ENCODE data around the gene APH1B. TPM values are rescaled to one million over a fixed set of nuclear protein-coding genes. Genes with fewer than 3 reads are reported as not detected.

APH1B gene
- total and polyA plus RNA-seq, 3 experiments from 2014 or later = 6.7 to 13.1 (median 9.2) TPM

GRCh38 chr15:63264688-63265293 lies 12.6 kb upstream of the APH1B start:
- Mint-ChIP-seq H3K27me3 (no peaks in the 10 kb centered on the region), H3K4me3 (no peak overlapping the region), H3K27ac (peak overlapping the region in 2 of 8 donors; percentile 19 to 79), H3K36me3 (peaks cover 15 to 70% (median 22%) of the 10 kb centered on the region in 3 donors), H3K9me3 (no peaks in the 10 kb centered on the region), H3K4me1 (peaks cover 0 to 5% (median 0%) of the 10 kb centered on the region in 3 donors)
- no peak for DNase-seq
- no peaks in the 10 kb centered on the region for H3K4me1 ChIP-seq (ENCODE audit: insufficient read depth, low read length)
- no peak overlapping the region for H3K4me3 ChIP-seq (ENCODE audit: low read length)
- H3K27me3 ChIP-seq (ENCODE audit: insufficient read depth, low read length, poor library complexity, severe bottlenecking) = no peaks in the 10 kb centered on the region
- peaks cover 14% of the 10 kb centered on the region for H3K36me3 ChIP-seq (ENCODE audit: insufficient read depth, low read length)
- no peak overlapping the region for H3K27ac ChIP-seq (ENCODE audit: low read depth, low read length)
- CTCF ChIA-PET = interaction anchor here (1.3 to 1.4 kb wide), 2 partner anchors 12 to 82 kb away, joined by 3 read pairs; no protein-coding TSS in a partner anchor
- POLR2A ChIA-PET = interaction anchor here (1.3 kb wide), 1 partner anchor 9 kb away, joined by 3 read pairs; no protein-coding TSS in a partner anchor
- no peaks in the 10 kb centered on the region for H3K9me3 ChIP-seq (ENCODE audit: low read length)

GRCh38 chr15:63274427-63274826 lies 3.0 kb upstream of the APH1B start:
- DNase-seq = peak in 2 of 5 donors; percentile 14 to 25
- H3K27ac Mint-ChIP-seq = peak overlapping the region; percentile 24 to 88 (median 71)

GRCh38 chr15:63276342-63277037 lies 915 bp upstream of the APH1B start:
- peaks cover 37 to 52% (median 47%) of the 10 kb centered on the region in 3 donors for H3K4me1 Mint-ChIP-seq
- peak overlapping the region; percentile 71 for H3K4me3 ChIP-seq (ENCODE audit: low read length)
- no peaks in the 10 kb centered on the region for H3K9me3 ChIP-seq (ENCODE audit: low read length)
- POLR2A ChIA-PET = interaction anchor here (0.7 to 1.1 kb wide), 6 partner anchors 9 to 1216 kb away, joined by 4 to 5 read pairs (median 4); no protein-coding TSS in a partner anchor
- peaks cover 0 to 11% (median 3%) of the 10 kb centered on the region in 3 donors for H3K36me3 Mint-ChIP-seq
- H3K27me3 ChIP-seq (ENCODE audit: insufficient read depth, low read length, poor library complexity, severe bottlenecking) = no peaks in the 10 kb centered on the region
- peaks cover 32% of the 10 kb centered on the region for H3K4me1 ChIP-seq (ENCODE audit: insufficient read depth, low read length)
- CTCF ChIA-PET = interaction anchor here (1.1 to 1.9 kb wide), 4 partner anchors 12 to 228 kb away, joined by 3 to 6 read pairs (median 4); no protein-coding TSS in a partner anchor
- H3K27ac ChIP-seq (ENCODE audit: low read depth, low read length) = peak overlapping the region; percentile 72
- no peak for DNase-seq
- H3K36me3 ChIP-seq (ENCODE audit: insufficient read depth, low read length) = peaks cover 4% of the 10 kb centered on the region
- no peaks in the 10 kb centered on the region for H3K27me3 Mint-ChIP-seq
- peak overlapping the region; percentile 75 to 91 (median 83) for H3K4me3 Mint-ChIP-seq
- no peaks in the 10 kb centered on the region for H3K9me3 Mint-ChIP-seq
- peak overlapping the region; percentile 71 to 98 (median 91) for H3K27ac Mint-ChIP-seq

More at GRCh38 chr15:63274427-63274826, 3.0 kb upstream of the APH1B start:
- H3K36me3 ChIP-seq (ENCODE audit: insufficient read depth, low read length) = no peaks in the 10 kb centered on the region
- peaks cover 4 to 10% (median 8%) of the 10 kb centered on the region in 3 donors for H3K36me3 Mint-ChIP-seq
- POLR2A ChIA-PET = interaction anchor here (0.8 kb wide), 1 partner anchor 117 kb away, joined by 3 read pairs; the partner anchor contains the start of gene RPS27L
- no peaks in the 10 kb centered on the region for H3K27me3 ChIP-seq (ENCODE audit: insufficient read depth, low read length, poor library complexity, severe bottlenecking)
- H3K27me3 Mint-ChIP-seq = no peaks in the 10 kb centered on the region
- peaks cover 32% of the 10 kb centered on the region for H3K4me1 ChIP-seq (ENCODE audit: insufficient read depth, low read length)
- H3K4me1 Mint-ChIP-seq = peaks cover 34 to 47% (median 45%) of the 10 kb centered on the region in 3 donors
- CTCF ChIA-PET = interaction anchor here (1.5 to 1.6 kb wide), 2 partner anchors 41 to 83 kb away, joined by 3 to 5 read pairs; no protein-coding TSS in a partner anchor
- no peaks in the 10 kb centered on the region for H3K9me3 Mint-ChIP-seq
- H3K4me3 ChIP-seq (ENCODE audit: low read length) = no peak overlapping the region
- H3K4me3 Mint-ChIP-seq = peak overlapping the region in 2 of 7 donors; percentile 41 to 66
- H3K9me3 ChIP-seq (ENCODE audit: low read length) = no peaks in the 10 kb centered on the region
- H3K27ac ChIP-seq (ENCODE audit: low read depth, low read length) = no peak overlapping the region

- peak overlapping the region; percentile 32 to 93 (median 84) for H3K27ac Mint-ChIP-seq
Observed at GRCh38 chr15:63277893-63278456, 570 bp downstream of the APH1B start.

GRCh38 chr15:63283126-63283525 lies 5.7 kb downstream of the APH1B start:
- ChIA-PET POLR2A (no interaction called here), CTCF (no interaction called here)
- Histone ChIP-seq H3K4me1 (ENCODE audit: insufficient read depth, low read length) (peaks cover 10% of the 10 kb centered on the region), H3K9me3 (ENCODE audit: low read length) (no peaks in the 10 kb centered on the region), H3K27ac (ENCODE audit: low read depth, low read length) (no peak overlapping the region), H3K27me3 (ENCODE audit: insufficient read depth, low read length, poor library complexity, severe bottlenecking) (no peaks in the 10 kb centered on the region), H3K4me3 (ENCODE audit: low read length) (no peak overlapping the region), H3K36me3 (ENCODE audit: insufficient read depth, low read length) (peaks cover 9% of the 10 kb centered on the region)
- Mint-ChIP-seq H3K4me1 (peaks cover 16 to 28% (median 23%) of the 10 kb centered on the region in 3 donors), H3K27ac (peak overlapping the region in 3 of 8 donors; percentile 40 to 84 (median 56)), H3K36me3 (peaks cover 4 to 46% (median 15%) of the 10 kb centered on the region in 3 donors), H3K9me3 (no peaks in the 10 kb centered on the region), H3K27me3 (no peaks in the 10 kb centered on the region), H3K4me3 (no peak overlapping the region)
- no peak for DNase-seq

More at GRCh38 chr15:63277893-63278456, 570 bp downstream of the APH1B start:
- ChIA-PET POLR2A (interaction anchor here (0.5 to 1.7 kb wide), 5 partner anchors 34 to 1563 kb away, joined by 3 to 6 read pairs (median 3); partner anchors contain the start of gene RPS27L), CTCF (interaction anchor here (0.8 to 1.4 kb wide), 2 partner anchors 120 to 230 kb away, joined by 3 to 4 read pairs; partner anchors contain the start of gene RPS27L)
- Mint-ChIP-seq H3K36me3 (peaks cover 0 to 11% (median 3%) of the 10 kb centered on the region in 3 donors), H3K4me1 (peaks cover 37 to 52% (median 47%) of the 10 kb centered on the region in 3 donors), H3K4me3 (peak overlapping the region; percentile 80 to 92 (median 83)), H3K9me3 (no peaks in the 10 kb centered on the region), H3K27me3 (no peaks in the 10 kb centered on the region)
- DNase-seq = peak in 1 of 5 donors; percentile 16
- peaks cover 4% of the 10 kb centered on the region for H3K36me3 ChIP-seq (ENCODE audit: insufficient read depth, low read length)
- no peaks in the 10 kb centered on the region for H3K9me3 ChIP-seq (ENCODE audit: low read length)
- H3K4me1 ChIP-seq (ENCODE audit: insufficient read depth, low read length) = peaks cover 32% of the 10 kb centered on the region
- H3K27me3 ChIP-seq (ENCODE audit: insufficient read depth, low read length, poor library complexity, severe bottlenecking) = no peaks in the 10 kb centered on the region
- H3K4me3 ChIP-seq (ENCODE audit: low read length) = peak overlapping the region; percentile 65
- peak overlapping the region; percentile 65 for H3K27ac ChIP-seq (ENCODE audit: low read depth, low read length)

- no peak overlapping the region for H3K27ac Mint-ChIP-seq
- no peaks in the 10 kb centered on the region for H3K27me3 Mint-ChIP-seq
- POLR2A ChIA-PET = no interaction called here
Observed at GRCh38 chr15:63284335-63284734, 6.9 kb downstream of the APH1B start.

GRCh38 chr15:63287109-63287508 lies 9.7 kb downstream of the APH1B start:
- Mint-ChIP-seq H3K27ac (peak overlapping the region in 2 of 8 donors; percentile 38 to 56), H3K9me3 (no peaks in the 10 kb centered on the region), H3K4me1 (peaks cover 15 to 18% (median 18%) of the 10 kb centered on the region in 3 donors), H3K36me3 (peaks cover 4 to 58% (median 14%) of the 10 kb centered on the region in 3 donors), H3K4me3 (no peak overlapping the region), H3K27me3 (no peaks in the 10 kb centered on the region)
- Histone ChIP-seq H3K9me3 (ENCODE audit: low read length) (no peaks in the 10 kb centered on the region), H3K27me3 (ENCODE audit: insufficient read depth, low read length, poor library complexity, severe bottlenecking) (no peaks in the 10 kb centered on the region), H3K27ac (ENCODE audit: low read depth, low read length) (no peak overlapping the region), H3K36me3 (ENCODE audit: insufficient read depth, low read length) (peaks cover 5% of the 10 kb centered on the region), H3K4me3 (ENCODE audit: low read length) (no peak overlapping the region), H3K4me1 (ENCODE audit: insufficient read depth, low read length) (no peaks in the 10 kb centered on the region)
- POLR2A ChIA-PET = no interaction called here
- DNase-seq = no peak
- CTCF ChIA-PET = interaction anchor here (0.8 kb wide), 1 partner anchor 116 kb away, joined by 4 read pairs; no protein-coding TSS in a partner anchor

More at GRCh38 chr15:63284335-63284734, 6.9 kb downstream of the APH1B start:
- H3K4me3 ChIP-seq (ENCODE audit: low read length) = no peak overlapping the region
- CTCF ChIA-PET = no interaction called here
- H3K27ac ChIP-seq (ENCODE audit: low read depth, low read length) = no peak overlapping the region
- no peaks in the 10 kb centered on the region for H3K9me3 Mint-ChIP-seq
- H3K4me1 ChIP-seq (ENCODE audit: insufficient read depth, low read length) = no peaks in the 10 kb centered on the region
- H3K9me3 ChIP-seq (ENCODE audit: low read length) = no peaks in the 10 kb centered on the region
- no peak overlapping the region for H3K4me3 Mint-ChIP-seq
- H3K27me3 ChIP-seq (ENCODE audit: insufficient read depth, low read length, poor library complexity, severe bottlenecking) = no peaks in the 10 kb centered on the region
- DNase-seq = no peak
- H3K36me3 ChIP-seq (ENCODE audit: insufficient read depth, low read length) = peaks cover 9% of the 10 kb centered on the region
- peaks cover 4 to 49% (median 17%) of the 10 kb centered on the region in 3 donors for H3K36me3 Mint-ChIP-seq
- H3K4me1 Mint-ChIP-seq = peaks cover 18 to 26% (median 20%) of the 10 kb centered on the region in 3 donors
